Osteocyte (in vitro differentiated cells): ENCODE data around the gene TWIST2. TPM values are rescaled to one million over a fixed set of nuclear protein-coding genes. Genes with fewer than 3 reads are reported as not detected.
A peak's percentile ranks its signal among the peaks of the same experiment; 100 is the strongest.

ENCODE experiments used
- DNase-seq: peaks from one replicate; pipeline ENCODE4 v3.0.0; 2021; ENCODE audit warnings: mixed read lengths; ENCODE audit not compliant: unreplicated experiment; ENCODE audit errors: extremely low spot score
- H3K27ac Mint-ChIP-seq: one replicate; pipeline ENCODE4 v1.8.0; 2021; ENCODE audit warnings: mild to moderate bottlenecking, mixed read lengths; ENCODE audit not compliant: unreplicated experiment
- H3K27me3 Mint-ChIP-seq: one replicate; pipeline ENCODE4 v1.8.0; 2021; ENCODE audit warnings: mixed read lengths; ENCODE audit not compliant: unreplicated experiment
- H3K36me3 Mint-ChIP-seq: one replicate; pipeline ENCODE4 v1.8.0; 2021; ENCODE audit warnings: mixed read lengths; ENCODE audit not compliant: unreplicated experiment
- H3K4me1 Mint-ChIP-seq: one replicate; pipeline ENCODE4 v1.8.0; 2021; ENCODE audit warnings: mixed read lengths; ENCODE audit not compliant: unreplicated experiment
- H3K4me3 Mint-ChIP-seq: one replicate; pipeline ENCODE4 v1.8.0; 2021; ENCODE audit warnings: mild to moderate bottlenecking, moderate library complexity, mixed read lengths; ENCODE audit not compliant: unreplicated experiment
- H3K9me3 Mint-ChIP-seq: one replicate; pipeline ENCODE4 v1.8.0; 2021; ENCODE audit warnings: mixed read lengths; ENCODE audit not compliant: unreplicated experiment
- total RNA-seq: library from RNA; stranded (reverse); gene quantifications from 2 replicates; pipeline ENCODE4 v1.2.1, GENCODE V29; 2021
- TF ChIP-seq, protein P1 (sequence below): fragments of 200-600 bp; sonication (generic); IDR thresholded peaks from 2 replicates; pipeline ENCODE4 v1.5.0; 2021; ENCODE audit warnings: antibody characterized with exemption, mild to moderate bottlenecking, moderate library complexity

The TWIST2 gene
- total RNA-seq, 1 donor from 2014 or later, result 6.0 TPM

DNA sequence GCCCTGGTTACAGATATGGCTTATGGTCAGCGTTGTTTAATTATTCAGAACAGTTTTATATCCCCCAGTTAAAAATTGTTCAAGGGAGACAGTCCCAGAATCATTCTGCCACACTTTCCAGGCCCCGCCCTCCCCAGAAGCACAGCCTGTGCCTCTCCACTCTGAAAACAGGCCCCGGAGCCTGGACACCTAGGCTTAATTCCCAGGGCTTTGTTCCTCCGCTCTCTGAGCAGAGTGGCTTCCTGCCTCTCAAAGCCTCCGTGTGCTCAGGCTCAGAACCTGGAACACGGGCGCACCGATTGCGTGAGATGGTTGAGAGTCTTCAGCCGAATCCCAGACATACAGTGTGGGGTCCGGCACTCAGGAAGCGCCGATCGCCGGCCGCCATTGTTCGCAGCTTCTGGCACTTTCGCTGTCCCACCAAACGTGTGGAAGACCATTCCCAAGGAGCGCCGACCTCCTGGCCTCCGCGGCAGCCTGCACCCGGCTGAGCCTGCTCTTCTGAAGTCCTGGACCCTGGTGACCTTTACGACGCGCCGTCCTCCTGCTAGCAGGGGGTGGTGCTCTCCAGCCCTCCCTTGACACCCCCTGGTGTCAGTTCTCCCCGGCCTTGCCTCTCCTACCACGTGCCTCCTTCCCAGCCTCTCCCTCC, 45.6 kb downstream of the TWIST2 start:
- Mint-ChIP-seq H3K27ac (no peak overlapping the region), H3K9me3 (no peaks in the 10 kb centered on the region), H3K4me3 (no peak overlapping the region), H3K36me3 (no peaks in the 10 kb centered on the region), H3K27me3 (no peaks in the 10 kb centered on the region), H3K4me1 (peaks cover 38% of the 10 kb centered on the region)
- TF ChIP-seq, protein P1, sequence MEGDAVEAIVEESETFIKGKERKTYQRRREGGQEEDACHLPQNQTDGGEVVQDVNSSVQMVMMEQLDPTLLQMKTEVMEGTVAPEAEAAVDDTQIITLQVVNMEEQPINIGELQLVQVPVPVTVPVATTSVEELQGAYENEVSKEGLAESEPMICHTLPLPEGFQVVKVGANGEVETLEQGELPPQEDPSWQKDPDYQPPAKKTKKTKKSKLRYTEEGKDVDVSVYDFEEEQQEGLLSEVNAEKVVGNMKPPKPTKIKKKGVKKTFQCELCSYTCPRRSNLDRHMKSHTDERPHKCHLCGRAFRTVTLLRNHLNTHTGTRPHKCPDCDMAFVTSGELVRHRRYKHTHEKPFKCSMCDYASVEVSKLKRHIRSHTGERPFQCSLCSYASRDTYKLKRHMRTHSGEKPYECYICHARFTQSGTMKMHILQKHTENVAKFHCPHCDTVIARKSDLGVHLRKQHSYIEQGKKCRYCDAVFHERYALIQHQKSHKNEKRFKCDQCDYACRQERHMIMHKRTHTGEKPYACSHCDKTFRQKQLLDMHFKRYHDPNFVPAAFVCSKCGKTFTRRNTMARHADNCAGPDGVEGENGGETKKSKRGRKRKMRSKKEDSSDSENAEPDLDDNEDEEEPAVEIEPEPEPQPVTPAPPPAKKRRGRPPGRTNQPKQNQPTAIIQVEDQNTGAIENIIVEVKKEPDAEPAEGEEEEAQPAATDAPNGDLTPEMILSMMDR, result no peak
- no peak for DNase-seq

GRCh38 chr2:238894226-238894949, 46.5 kb downstream of the TWIST2 start:
- Mint-ChIP-seq H3K4me1 (peaks cover 38% of the 10 kb centered on the region), H3K9me3 (no peaks in the 10 kb centered on the region), H3K27ac (peak overlapping the region; percentile 40), H3K36me3 (no peaks in the 10 kb centered on the region), H3K4me3 (no peak overlapping the region), H3K27me3 (no peaks in the 10 kb centered on the region)
- TF ChIP-seq, protein P1, result no peak
- DNase-seq, result no peak

- no peak for DNase-seq
- Mint-ChIP-seq H3K36me3 (no peaks in the 10 kb centered on the region), H3K4me1 (peaks cover 41% of the 10 kb centered on the region), H3K27ac (peak overlapping the region; percentile 87), H3K27me3 (no peaks in the 10 kb centered on the region), H3K4me3 (no peak overlapping the region), H3K9me3 (no peaks in the 10 kb centered on the region)
- TF ChIP-seq, protein P1, result no peak
Observed at GRCh38 chr2:238894950-238895298, 47.0 kb downstream of the TWIST2 start.

- H3K27me3 Mint-ChIP-seq, result no peaks in the 10 kb centered on the region
- TF ChIP-seq, protein P1, result no peak
- H3K36me3 Mint-ChIP-seq, result no peaks in the 10 kb centered on the region
- peak overlapping the region; percentile 45 for H3K4me3 Mint-ChIP-seq
- no peak for DNase-seq
- H3K9me3 Mint-ChIP-seq, result no peaks in the 10 kb centered on the region
- peaks cover 46% of the 10 kb centered on the region for H3K4me1 Mint-ChIP-seq
- peak overlapping the region; percentile 87 for H3K27ac Mint-ChIP-seq
Observed at GRCh38 chr2:238895361-238895882, 47.5 kb downstream of the TWIST2 start.

GRCh38 chr2:238895891-238896600, 48.2 kb downstream of the TWIST2 start:
- no peaks in the 10 kb centered on the region for H3K9me3 Mint-ChIP-seq
- H3K27ac Mint-ChIP-seq, result peak overlapping the region; percentile 87
- peak; percentile 89 for DNase-seq
- no peaks in the 10 kb centered on the region for H3K36me3 Mint-ChIP-seq
- H3K4me1 Mint-ChIP-seq, result peaks cover 52% of the 10 kb centered on the region
- no peak overlapping the region for H3K4me3 Mint-ChIP-seq
- TF ChIP-seq, protein P1, result no peak
- no peaks in the 10 kb centered on the region for H3K27me3 Mint-ChIP-seq
